ENCODE data around the gene EDAR.

DNA sequence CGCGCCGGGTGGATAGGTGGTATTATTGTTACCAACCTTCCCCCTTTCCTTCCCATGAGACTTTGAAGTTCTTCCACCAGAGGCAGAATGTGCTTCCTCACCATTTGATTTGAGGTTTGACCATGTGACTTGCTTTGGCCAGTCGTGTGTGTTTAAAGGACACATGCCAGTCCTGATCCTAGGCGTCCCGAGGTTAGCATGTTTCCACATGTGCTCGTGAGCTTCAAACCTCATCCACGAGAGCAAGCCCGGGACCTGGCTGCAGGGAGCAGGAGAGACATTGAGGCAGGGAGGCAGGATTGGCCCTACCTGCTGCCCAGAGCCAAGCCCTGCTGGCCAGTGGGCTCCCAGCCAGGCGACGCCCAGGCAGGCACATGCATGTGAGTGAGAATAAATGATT, 27.4 kb upstream of the EDAR start:
- TF ChIP-seq SIN3A (IDR thresholded peaks at IDR 0.05; ENCODE audit: low read depth, low read length) (no peak), TCF3 (IDR thresholded peaks at IDR 0.05; ENCODE audit: borderline replicate concordance, insufficient read depth, low read depth, low read length) (no peak), EP300 (IDR thresholded peaks at IDR 0.05; ENCODE audit: borderline replicate concordance in 1 of 2, control insufficient read depth in 1 of 2, low read depth in 2 of 2, low read length in 2 of 2) (no peak), EZH2 (IDR thresholded peaks at IDR 0.05; ENCODE audit: borderline replicate concordance, control insufficient read depth, low read depth, low read length) (no peak), CBFB (IDR thresholded peaks at IDR 0.05; ENCODE audit: low read depth) (no peak), JUND (IDR thresholded peaks at IDR 0.05; ENCODE audit: low read depth, low read length) (no peak), NR2C2 (IDR thresholded peaks at IDR 0.05; ENCODE audit: borderline replicate concordance, control insufficient read depth, insufficient read length, low read depth) (no peak), RAD21 (IDR thresholded peaks at IDR 0.05; ENCODE audit: insufficient read depth, low read depth, low read length) (no peak), PML (IDR thresholded peaks at IDR 0.05; ENCODE audit: low read length) (no peak)
- TF ChIP-seq, protein P1, sequence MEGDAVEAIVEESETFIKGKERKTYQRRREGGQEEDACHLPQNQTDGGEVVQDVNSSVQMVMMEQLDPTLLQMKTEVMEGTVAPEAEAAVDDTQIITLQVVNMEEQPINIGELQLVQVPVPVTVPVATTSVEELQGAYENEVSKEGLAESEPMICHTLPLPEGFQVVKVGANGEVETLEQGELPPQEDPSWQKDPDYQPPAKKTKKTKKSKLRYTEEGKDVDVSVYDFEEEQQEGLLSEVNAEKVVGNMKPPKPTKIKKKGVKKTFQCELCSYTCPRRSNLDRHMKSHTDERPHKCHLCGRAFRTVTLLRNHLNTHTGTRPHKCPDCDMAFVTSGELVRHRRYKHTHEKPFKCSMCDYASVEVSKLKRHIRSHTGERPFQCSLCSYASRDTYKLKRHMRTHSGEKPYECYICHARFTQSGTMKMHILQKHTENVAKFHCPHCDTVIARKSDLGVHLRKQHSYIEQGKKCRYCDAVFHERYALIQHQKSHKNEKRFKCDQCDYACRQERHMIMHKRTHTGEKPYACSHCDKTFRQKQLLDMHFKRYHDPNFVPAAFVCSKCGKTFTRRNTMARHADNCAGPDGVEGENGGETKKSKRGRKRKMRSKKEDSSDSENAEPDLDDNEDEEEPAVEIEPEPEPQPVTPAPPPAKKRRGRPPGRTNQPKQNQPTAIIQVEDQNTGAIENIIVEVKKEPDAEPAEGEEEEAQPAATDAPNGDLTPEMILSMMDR (IDR thresholded peaks at IDR 0.05 in 2 of 3, conservative IDR thresholded peaks at IDR 0.05 in 1 of 3; ENCODE audit: control insufficient read depth in 2 of 3, extremely low read depth in 1 of 3, insufficient read depth in 1 of 3, low read depth in 3 of 3, low read length in 3 of 3), result no peak
- TF ChIP-seq, protein P2, sequence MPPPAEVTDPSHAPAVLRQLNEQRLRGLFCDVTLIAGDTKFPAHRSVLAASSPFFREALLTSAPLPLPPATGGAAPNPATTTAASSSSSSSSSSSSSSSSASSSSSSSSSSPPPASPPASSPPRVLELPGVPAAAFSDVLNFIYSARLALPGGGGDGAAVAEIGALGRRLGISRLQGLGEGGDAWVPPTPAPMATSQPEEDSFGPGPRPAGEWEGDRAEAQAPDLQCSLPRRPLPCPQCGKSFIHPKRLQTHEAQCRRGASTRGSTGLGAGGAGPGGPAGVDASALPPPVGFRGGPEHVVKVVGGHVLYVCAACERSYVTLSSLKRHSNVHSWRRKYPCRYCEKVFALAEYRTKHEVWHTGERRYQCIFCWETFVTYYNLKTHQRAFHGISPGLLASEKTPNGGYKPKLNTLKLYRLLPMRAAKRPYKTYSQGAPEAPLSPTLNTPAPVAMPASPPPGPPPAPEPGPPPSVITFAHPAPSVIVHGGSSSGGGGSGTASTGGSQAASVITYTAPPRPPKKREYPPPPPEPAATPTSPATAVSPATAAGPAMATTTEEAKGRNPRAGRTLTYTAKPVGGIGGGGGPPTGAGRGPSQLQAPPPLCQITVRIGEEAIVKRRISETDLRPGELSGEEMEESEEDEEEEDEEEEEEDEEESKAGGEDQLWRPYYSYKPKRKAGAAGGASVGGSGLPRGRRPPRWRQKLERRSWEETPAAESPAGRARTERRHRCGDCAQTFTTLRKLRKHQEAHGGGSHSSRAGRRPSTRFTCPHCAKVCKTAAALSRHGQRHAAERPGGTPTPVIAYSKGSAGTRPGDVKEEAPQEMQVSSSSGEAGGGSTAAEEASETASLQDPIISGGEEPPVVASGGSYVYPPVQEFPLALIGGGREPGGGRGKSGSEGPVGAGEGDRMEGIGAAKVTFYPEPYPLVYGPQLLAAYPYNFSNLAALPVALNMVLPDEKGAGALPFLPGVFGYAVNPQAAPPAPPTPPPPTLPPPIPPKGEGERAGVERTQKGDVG (CRISPR knock-in tag; IDR thresholded peaks at IDR 0.05), result no peak
